ENCODE measurements around the gene KIF20B. TPM values are rescaled to one million over a fixed set of nuclear protein-coding genes. Genes with fewer than 3 reads are reported as not detected.

Gene KIF20B
- total RNA-seq, 2 experiments from 2014 or later, result 17.1 to 18.4 TPM

- peaks cover 0 to 3% of the 10 kb centered on the region in 2 experiments for H3K27me3 ChIP-seq (ENCODE audit: control insufficient read depth in 1 of 2, insufficient read depth in 2 of 2, low read length in 2 of 2)
- Mint-ChIP-seq H3K27me3 (peaks cover 5% of the 10 kb centered on the region), H3K36me3 (ENCODE audit: low read depth) (no peaks in the 10 kb centered on the region), H3K9me3 (no peaks in the 10 kb centered on the region), H3K4me1 (ENCODE audit: low read depth) (no peaks in the 10 kb centered on the region), H3K27ac (no peak overlapping the region), H3K4me3 (no peak overlapping the region)
- TF ChIP-seq CTCF (IDR thresholded peaks at IDR 0.05), result no peak
- H3K4me1 ChIP-seq (ENCODE audit: insufficient read depth, low read length), result no peaks in the 10 kb centered on the region
- H3K9me3 ChIP-seq (ENCODE audit: control insufficient read depth in 1 of 2, insufficient read depth in 1 of 2, low read length in 2 of 2), result no peaks in the 10 kb centered on the region
- H3K36me3 ChIP-seq (ENCODE audit: insufficient read depth, low read length), result no peaks in the 10 kb centered on the region
- H3K4me3 ChIP-seq (ENCODE audit: low read length), result no peak overlapping the region
- H3K27ac ChIP-seq (ENCODE audit: low read depth in 1 of 2, low read length in 2 of 2), result no peak overlapping the region
- ATAC-seq (ENCODE audit: poor library complexity) (no peak), DNase-seq (no peak)
- intact Hi-C loops (cut with DNase I, micrococcal nuclease), result no loop called here
- CTCF ChIA-PET, result no interaction called here
- POLR2A ChIA-PET, result no interaction called here
Measured at GRCh38 chr10:89668386-89669071, 32.9 kb upstream of the KIF20B start.

GRCh38 chr10:89669985-89670384 lies 31.4 kb upstream of the KIF20B start:
- Histone ChIP-seq H3K4me1 (ENCODE audit: insufficient read depth, low read length) (no peaks in the 10 kb centered on the region), H3K27ac (ENCODE audit: low read depth in 1 of 2, low read length in 2 of 2) (no peak overlapping the region), H3K27me3 (ENCODE audit: control insufficient read depth in 1 of 2, insufficient read depth in 2 of 2, low read length in 2 of 2) (peaks cover 0 to 3% of the 10 kb centered on the region in 2 experiments), H3K9me3 (ENCODE audit: control insufficient read depth in 1 of 2, insufficient read depth in 1 of 2, low read length in 2 of 2) (no peaks in the 10 kb centered on the region), H3K36me3 (ENCODE audit: insufficient read depth, low read length) (no peaks in the 10 kb centered on the region), H3K4me3 (ENCODE audit: low read length) (no peak overlapping the region)
- no peak for ATAC-seq (ENCODE audit: poor library complexity)
- Mint-ChIP-seq H3K9me3 (no peaks in the 10 kb centered on the region), H3K4me1 (ENCODE audit: low read depth) (no peaks in the 10 kb centered on the region), H3K27ac (no peak overlapping the region), H3K36me3 (ENCODE audit: low read depth) (no peaks in the 10 kb centered on the region), H3K27me3 (peaks cover 9% of the 10 kb centered on the region), H3K4me3 (no peak overlapping the region)
- ChIA-PET CTCF (no interaction called here), POLR2A (no interaction called here)
- no peak for DNase-seq
- intact Hi-C loops (cut with DNase I, micrococcal nuclease), result no loop called here
- no peak for TF ChIP-seq CTCF (IDR thresholded peaks at IDR 0.05)

- no peaks in the 10 kb centered on the region for H3K9me3 Mint-ChIP-seq
- no peak overlapping the region for H3K4me3 Mint-ChIP-seq
- no peaks in the 10 kb centered on the region for H3K36me3 ChIP-seq (ENCODE audit: insufficient read depth, low read length)
- DNase-seq (no peak), ATAC-seq (ENCODE audit: poor library complexity) (no peak)
- no peaks in the 10 kb centered on the region for H3K4me1 ChIP-seq (ENCODE audit: insufficient read depth, low read length)
- intact Hi-C loops (cut with DNase I, micrococcal nuclease), result no loop called here
- ChIA-PET CTCF (no interaction called here), POLR2A (no interaction called here)
- no peak overlapping the region for H3K27ac Mint-ChIP-seq
- no peak for TF ChIP-seq CTCF (IDR thresholded peaks at IDR 0.05)
- H3K4me1 Mint-ChIP-seq (ENCODE audit: low read depth), result no peaks in the 10 kb centered on the region
- peaks cover 10% of the 10 kb centered on the region for H3K27me3 Mint-ChIP-seq
- H3K4me3 ChIP-seq (ENCODE audit: low read length), result no peak overlapping the region
- H3K27ac ChIP-seq (ENCODE audit: low read depth in 1 of 2, low read length in 2 of 2), result no peak overlapping the region
- no peaks in the 10 kb centered on the region for H3K9me3 ChIP-seq (ENCODE audit: control insufficient read depth in 1 of 2, insufficient read depth in 1 of 2, low read length in 2 of 2)
- H3K27me3 ChIP-seq (ENCODE audit: control insufficient read depth in 1 of 2, insufficient read depth in 2 of 2, low read length in 2 of 2), result peaks cover 0 to 3% of the 10 kb centered on the region in 2 experiments
- no peaks in the 10 kb centered on the region for H3K36me3 Mint-ChIP-seq (ENCODE audit: low read depth)
Measured at GRCh38 chr10:89670926-89671325, 30.5 kb upstream of the KIF20B start.

Data from CD4-positive, alpha-beta T cell (primary cell).